Kidney (tissue), 14 donors: ENCODE data around the gene DLG2. TPM values are rescaled to one million over a fixed set of nuclear protein-coding genes. Genes with fewer than 3 reads are reported as not detected.

Source experiments
- DNase-seq, 5 donors: peaks; one replicate each; pipeline ENCODE4 v3.0.0-alpha.2; 2013 to 2020
- FAIRE-seq: peaks from 2 replicates; lab custom pipeline; 2012; peaks lifted over from hg19 to GRCh38; lab: Jason Lieb, UNC
- H3K27ac ChIP-seq, 2 donors: one replicate each; pipeline ENCODE4 v1.7.0; 2013; ENCODE audit warnings: low read depth in 2 of 2, low read length in 2 of 2, inconsistent platforms in 1 of 2
- H3K27me3 ChIP-seq: one replicate; pipeline ENCODE4 v1.7.1; 2013; ENCODE audit warnings: low read length, inconsistent platforms; ENCODE audit not compliant: control insufficient read depth, insufficient read depth
- H3K36me3 ChIP-seq, 3 donors: one replicate each; pipeline versions ENCODE4 v1.7.0 to v1.7.1; 2013; ENCODE audit warnings: low read length in 3 of 3, control low read depth in 1 of 3, inconsistent platforms in 1 of 3; ENCODE audit not compliant: insufficient read depth in 3 of 3, control insufficient read depth in 2 of 3
- H3K4me1 ChIP-seq, 3 donors: one replicate each; pipeline versions ENCODE4 v1.7.0 to v1.7.1; 2013; ENCODE audit warnings: low read length in 3 of 3, inconsistent platforms in 1 of 3, low read depth in 1 of 3; ENCODE audit not compliant: control insufficient read depth in 2 of 3, insufficient read depth in 2 of 3
- H3K4me3 ChIP-seq, 3 donors: one replicate each; pipeline versions ENCODE4 v1.7.0 to v1.8.1; 2013; ENCODE audit warnings: low read length in 3 of 3, control low read depth in 1 of 3, inconsistent platforms in 1 of 3
- H3K9ac ChIP-seq, 3 donors: one replicate each; pipeline versions ENCODE4 v1.7.0 to v1.7.1; 2013; ENCODE audit warnings: low read length in 3 of 3, control low read depth in 1 of 3, inconsistent platforms in 1 of 3
- H3K9me3 ChIP-seq, 3 donors: one replicate each; pipeline versions ENCODE4 v1.7.0 to v1.7.1; 2013; ENCODE audit warnings: low read length in 3 of 3, control low read depth in 1 of 3, inconsistent platforms in 1 of 3; ENCODE audit not compliant: control insufficient read depth in 2 of 3, insufficient read depth in 1 of 3
- intact Hi-C: fragments of 100-400 bp; cut with DNase I; formaldehyde crosslinking; loops from one replicate; pipeline ENCODE4 v1.11.1; 2022
- polyA plus RNA-seq: library from polyadenylated mRNA; stranded (reverse); fragments of 350-450 nt; fragmentation: Illumina TruSeq; extraction: RNeasy Lipid Tissue Mini Kit (QIAGEN cat#74804); gene quantifications from one replicate; pipeline ENCODE4 v1.2.3, GENCODE V29; 2014; ENCODE audit warnings: low read depth, low replicate concordance; ENCODE audit not compliant: insufficient read depth
- total RNA-seq: library from RNA; stranded (reverse); fragmentation: NEBNext Ultra II Directional; extraction: Animal tissue kit (Norgen Biotek cat#: 25700); gene quantifications from one replicate; pipeline ENCODE4 v1.2.1, GENCODE V29; 2021
- TF ChIP-seq, protein P1 (sequence below): IDR thresholded peaks from 3 replicates; pipeline ENCODE4 v1.5.1; 2012; ENCODE audit warnings: mild to moderate bottlenecking, moderate library complexity, borderline replicate concordance; ENCODE audit not compliant: insufficient read depth; ENCODE audit errors: extremely low read depth
- donor health status: control.
- donor health status: control.
- donor health status: control.
- donor health status: control.
- donor health status: control.
- donor health status: DM: yes; HTN: yes; CAD: no.
- donor health status: Normal renal cell carcinoma (clear cell type).

Gene DLG2
- total and polyA plus RNA-seq, 2 donors from 2014 or later, result 2.9 to 7.2 TPM

DNA sequence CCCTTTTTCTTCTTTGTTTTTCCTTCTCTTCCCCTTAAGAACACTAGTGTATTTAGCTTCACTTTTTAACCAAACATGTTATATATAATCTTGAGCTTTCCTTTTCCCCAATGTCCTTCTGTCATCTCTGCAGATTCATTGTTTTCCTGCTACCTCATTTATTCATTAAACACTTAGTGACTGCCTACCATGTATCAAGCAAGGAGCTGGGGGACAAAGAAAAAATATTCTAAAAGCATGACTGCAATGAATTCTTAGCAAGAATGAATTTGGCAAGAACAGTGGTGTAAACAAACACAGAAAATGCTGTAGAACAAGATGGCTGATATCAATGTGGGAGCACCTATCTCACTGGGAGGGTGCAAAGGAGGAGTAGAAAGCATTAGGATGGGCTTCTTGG lies 2094.0 kb downstream of the DLG2 start:
- intact Hi-C loops, result no loop called here
- no peaks in the 10 kb centered on the region for H3K36me3 ChIP-seq
- no peak overlapping the region for H3K9ac ChIP-seq
- no peak overlapping the region for H3K4me3 ChIP-seq
- DNase-seq, result no peak
- no peaks in the 10 kb centered on the region for H3K9me3 ChIP-seq
- TF ChIP-seq, protein P1, sequence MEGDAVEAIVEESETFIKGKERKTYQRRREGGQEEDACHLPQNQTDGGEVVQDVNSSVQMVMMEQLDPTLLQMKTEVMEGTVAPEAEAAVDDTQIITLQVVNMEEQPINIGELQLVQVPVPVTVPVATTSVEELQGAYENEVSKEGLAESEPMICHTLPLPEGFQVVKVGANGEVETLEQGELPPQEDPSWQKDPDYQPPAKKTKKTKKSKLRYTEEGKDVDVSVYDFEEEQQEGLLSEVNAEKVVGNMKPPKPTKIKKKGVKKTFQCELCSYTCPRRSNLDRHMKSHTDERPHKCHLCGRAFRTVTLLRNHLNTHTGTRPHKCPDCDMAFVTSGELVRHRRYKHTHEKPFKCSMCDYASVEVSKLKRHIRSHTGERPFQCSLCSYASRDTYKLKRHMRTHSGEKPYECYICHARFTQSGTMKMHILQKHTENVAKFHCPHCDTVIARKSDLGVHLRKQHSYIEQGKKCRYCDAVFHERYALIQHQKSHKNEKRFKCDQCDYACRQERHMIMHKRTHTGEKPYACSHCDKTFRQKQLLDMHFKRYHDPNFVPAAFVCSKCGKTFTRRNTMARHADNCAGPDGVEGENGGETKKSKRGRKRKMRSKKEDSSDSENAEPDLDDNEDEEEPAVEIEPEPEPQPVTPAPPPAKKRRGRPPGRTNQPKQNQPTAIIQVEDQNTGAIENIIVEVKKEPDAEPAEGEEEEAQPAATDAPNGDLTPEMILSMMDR, result no peak
- no peak overlapping the region for H3K27ac ChIP-seq
- H3K4me1 ChIP-seq, result no peaks in the 10 kb centered on the region
- no peak for FAIRE-seq
- H3K27me3 ChIP-seq, result no peaks in the 10 kb centered on the region

DNA sequence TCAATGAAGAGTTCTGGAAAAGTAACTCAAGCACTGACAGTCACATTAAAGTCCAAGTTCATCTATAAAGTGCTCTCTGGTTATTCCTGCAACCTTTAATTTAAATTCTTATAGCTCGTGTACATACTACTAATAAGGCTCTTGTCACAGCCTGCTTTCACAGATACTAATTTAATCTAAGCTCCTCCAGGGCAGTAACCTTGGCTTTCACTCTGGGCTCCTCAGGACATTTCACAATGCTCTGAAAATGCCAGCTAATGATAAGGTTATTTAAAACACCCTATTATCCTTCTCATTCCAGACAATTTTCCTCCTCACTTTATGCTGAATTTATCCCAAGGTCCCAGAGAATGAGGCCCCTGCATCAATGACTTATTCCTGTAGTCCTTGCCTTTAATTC lies 2098.3 kb downstream of the DLG2 start:
- Histone ChIP-seq H3K9ac (no peak overlapping the region), H3K9me3 (no peaks in the 10 kb centered on the region), H3K4me1 (no peaks in the 10 kb centered on the region), H3K27me3 (no peaks in the 10 kb centered on the region), H3K4me3 (no peak overlapping the region), H3K27ac (no peak overlapping the region), H3K36me3 (no peaks in the 10 kb centered on the region)
- TF ChIP-seq, protein P1, result no peak
- intact Hi-C loops, result no loop called here
- DNase-seq, result no peak
- FAIRE-seq, result no peak

DNA sequence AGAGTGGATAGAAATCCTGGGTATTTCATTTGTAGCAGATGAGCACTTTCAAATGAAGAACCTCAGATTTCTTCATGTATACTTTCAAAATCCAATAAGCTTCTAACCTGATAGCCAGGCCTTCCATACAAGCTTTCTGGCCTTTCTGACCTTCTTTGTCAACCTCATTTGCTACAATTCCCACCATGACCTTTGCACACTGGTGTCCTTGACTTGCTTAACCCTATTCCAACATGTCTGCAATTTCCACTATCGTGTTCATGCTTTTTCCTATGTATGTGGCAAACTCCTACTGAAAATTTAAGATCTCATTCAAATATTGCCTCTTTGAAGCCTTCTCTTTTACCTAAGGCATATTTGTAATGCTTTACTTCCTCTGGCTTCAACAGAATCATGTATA lies 2098.9 kb downstream of the DLG2 start:
- Histone ChIP-seq H3K27me3 (no peaks in the 10 kb centered on the region), H3K4me3 (no peak overlapping the region), H3K27ac (no peak overlapping the region), H3K36me3 (no peaks in the 10 kb centered on the region), H3K9me3 (no peaks in the 10 kb centered on the region), H3K4me1 (no peaks in the 10 kb centered on the region), H3K9ac (no peak overlapping the region)
- FAIRE-seq (no peak), DNase-seq (no peak)
- TF ChIP-seq, protein P1, result no peak
- intact Hi-C loops, result no loop called here

DNA sequence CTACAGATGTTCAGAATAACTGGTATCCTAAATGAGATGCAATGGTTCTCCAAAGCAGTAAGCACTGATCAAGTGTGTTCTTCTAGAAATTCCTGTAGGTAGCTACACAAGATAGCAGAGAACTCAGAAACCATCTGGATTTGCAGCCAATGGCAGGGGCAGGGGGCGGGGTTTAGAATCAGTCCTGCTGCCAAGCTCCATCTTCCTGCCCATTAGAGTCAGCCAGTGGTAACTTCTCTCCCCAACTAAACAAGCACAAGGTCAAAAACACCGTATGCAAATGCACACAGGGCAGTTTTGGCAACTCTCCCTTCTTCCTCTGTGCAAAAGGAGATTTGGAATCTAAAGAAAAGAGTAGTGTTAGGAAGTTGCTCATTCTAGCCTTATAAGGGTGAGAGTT lies 2103.5 kb downstream of the DLG2 start:
- no peaks in the 10 kb centered on the region for H3K27me3 ChIP-seq
- TF ChIP-seq, protein P1, result no peak
- no peak overlapping the region for H3K27ac ChIP-seq
- intact Hi-C loops, result no loop called here
- no peaks in the 10 kb centered on the region for H3K36me3 ChIP-seq
- DNase-seq (no peak), FAIRE-seq (no peak)
- no peaks in the 10 kb centered on the region for H3K4me1 ChIP-seq
- H3K9ac ChIP-seq, result no peak overlapping the region
- H3K4me3 ChIP-seq, result no peak overlapping the region
- H3K9me3 ChIP-seq, result no peaks in the 10 kb centered on the region
